ENCODE measurements around the gene TAOK1. TPM values are rescaled to one million over a fixed set of nuclear protein-coding genes. Genes with fewer than 3 reads are reported as not detected.

Gene TAOK1
- total RNA-seq, 2 donors from 2014 or later: 21.0 to 34.9 TPM

DNA sequence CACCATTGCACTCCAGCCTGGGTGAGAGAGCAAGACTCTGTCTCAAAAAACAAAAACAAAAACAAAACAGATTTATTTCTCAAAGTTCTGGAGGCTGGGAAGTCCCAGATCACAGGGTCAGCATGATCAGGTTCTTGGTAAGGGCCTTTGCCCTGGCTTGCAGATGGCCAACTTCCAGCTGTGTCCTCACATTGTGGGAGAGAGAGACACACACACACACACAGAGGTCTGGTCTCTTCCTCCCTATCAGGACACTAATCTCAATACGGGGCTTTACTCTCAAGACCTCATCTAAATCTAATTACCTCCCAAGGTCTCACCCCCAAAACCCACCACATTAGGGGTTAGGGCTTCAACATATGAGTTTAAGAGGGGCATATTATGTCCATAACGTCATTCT lies 26.4 kb upstream of the TAOK1 start:
- DNase-seq (no peak), ATAC-seq (no peak)
- no peaks in the 10 kb centered on the region for H3K36me3 ChIP-seq (replicated peaks in 1 of 2; ENCODE audit: insufficient read depth in 1 of 2, low read depth in 2 of 2)
- WGBS, 2 donors: 73 to 84% methylated on average over 2 of the region's 2 CpGs
- intact Hi-C loops (cut with DNase I): no loop called here
- no peak overlapping the region for H3K4me3 ChIP-seq
- no peak for TF ChIP-seq POLR2A (IDR thresholded peaks at IDR 0.05)
- TF ChIP-seq, protein P1, sequence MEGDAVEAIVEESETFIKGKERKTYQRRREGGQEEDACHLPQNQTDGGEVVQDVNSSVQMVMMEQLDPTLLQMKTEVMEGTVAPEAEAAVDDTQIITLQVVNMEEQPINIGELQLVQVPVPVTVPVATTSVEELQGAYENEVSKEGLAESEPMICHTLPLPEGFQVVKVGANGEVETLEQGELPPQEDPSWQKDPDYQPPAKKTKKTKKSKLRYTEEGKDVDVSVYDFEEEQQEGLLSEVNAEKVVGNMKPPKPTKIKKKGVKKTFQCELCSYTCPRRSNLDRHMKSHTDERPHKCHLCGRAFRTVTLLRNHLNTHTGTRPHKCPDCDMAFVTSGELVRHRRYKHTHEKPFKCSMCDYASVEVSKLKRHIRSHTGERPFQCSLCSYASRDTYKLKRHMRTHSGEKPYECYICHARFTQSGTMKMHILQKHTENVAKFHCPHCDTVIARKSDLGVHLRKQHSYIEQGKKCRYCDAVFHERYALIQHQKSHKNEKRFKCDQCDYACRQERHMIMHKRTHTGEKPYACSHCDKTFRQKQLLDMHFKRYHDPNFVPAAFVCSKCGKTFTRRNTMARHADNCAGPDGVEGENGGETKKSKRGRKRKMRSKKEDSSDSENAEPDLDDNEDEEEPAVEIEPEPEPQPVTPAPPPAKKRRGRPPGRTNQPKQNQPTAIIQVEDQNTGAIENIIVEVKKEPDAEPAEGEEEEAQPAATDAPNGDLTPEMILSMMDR (IDR thresholded peaks at IDR 0.05): no peak
- H3K27ac ChIP-seq: no peak overlapping the region
- no peaks in the 10 kb centered on the region for H3K27me3 ChIP-seq
- no peaks in the 10 kb centered on the region for H3K4me1 ChIP-seq
- H3K9me3 ChIP-seq: no peaks in the 10 kb centered on the region

DNA sequence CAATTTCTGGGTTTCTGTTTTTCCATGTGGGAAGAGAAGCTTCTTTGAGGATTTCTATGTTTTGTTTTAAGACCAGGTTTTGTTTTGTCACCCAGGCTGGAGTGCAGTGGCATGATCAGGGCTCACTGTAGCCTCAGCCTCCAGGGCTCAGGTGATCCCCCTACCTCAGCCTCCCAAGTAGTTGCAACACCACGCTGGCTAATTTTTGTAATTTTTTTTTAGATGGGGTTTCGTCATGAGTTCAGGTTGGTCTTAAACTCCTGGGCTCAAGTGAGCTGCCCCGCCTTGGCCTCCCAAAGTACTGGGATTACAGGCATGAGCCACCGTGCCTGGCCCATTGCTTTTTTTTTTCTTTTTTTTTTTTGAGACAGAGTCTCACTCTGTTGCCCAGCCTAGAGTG lies 25.5 kb upstream of the TAOK1 start:
- 78 to 86% methylated on average over 4 of the region's 4 CpGs for WGBS, 2 donors

GRCh38 chr17:29368161-29368560 lies 22.0 kb upstream of the TAOK1 start:
- H3K4me1 ChIP-seq: no peaks in the 10 kb centered on the region
- TF ChIP-seq, protein P1 (IDR thresholded peaks at IDR 0.05): no peak
- TF ChIP-seq POLR2A (IDR thresholded peaks at IDR 0.05): no peak
- no peak overlapping the region for H3K27ac ChIP-seq
- H3K9me3 ChIP-seq: no peaks in the 10 kb centered on the region
- H3K27me3 ChIP-seq: no peaks in the 10 kb centered on the region
- no peak for ATAC-seq
- intact Hi-C loops (cut with DNase I): no loop called here
- no peaks in the 10 kb centered on the region for H3K36me3 ChIP-seq (replicated peaks in 1 of 2; ENCODE audit: insufficient read depth in 1 of 2, low read depth in 2 of 2)
- no peak overlapping the region for H3K4me3 ChIP-seq
- DNase-seq: no peak

More for the DNA sequence above, 25.5 kb upstream of the TAOK1 start:
- H3K27me3 ChIP-seq: no peaks in the 10 kb centered on the region
- no peak overlapping the region for H3K4me3 ChIP-seq
- no peaks in the 10 kb centered on the region for H3K36me3 ChIP-seq (replicated peaks in 1 of 2; ENCODE audit: insufficient read depth in 1 of 2, low read depth in 2 of 2)
- no peak overlapping the region for H3K27ac ChIP-seq
- H3K4me1 ChIP-seq: no peaks in the 10 kb centered on the region
- H3K9me3 ChIP-seq: no peaks in the 10 kb centered on the region
- intact Hi-C loops (cut with DNase I): no loop called here
- no peak for ATAC-seq
- TF ChIP-seq POLR2A (IDR thresholded peaks at IDR 0.05): no peak
- TF ChIP-seq, protein P1 (IDR thresholded peaks at IDR 0.05): no peak
- DNase-seq: no peak

GRCh38 chr17:29368926-29369325 lies 21.2 kb upstream of the TAOK1 start:
- Histone ChIP-seq H3K9me3 (no peaks in the 10 kb centered on the region), H3K36me3 (replicated peaks in 1 of 2; ENCODE audit: insufficient read depth in 1 of 2, low read depth in 2 of 2) (no peaks in the 10 kb centered on the region), H3K4me3 (no peak overlapping the region), H3K4me1 (no peaks in the 10 kb centered on the region), H3K27me3 (no peaks in the 10 kb centered on the region), H3K27ac (no peak overlapping the region)
- ATAC-seq: no peak
- DNase-seq: no peak
- WGBS, 2 donors: 67 to 69% methylated on average over 4 of the region's 4 CpGs
- no peak for TF ChIP-seq POLR2A (IDR thresholded peaks at IDR 0.05)
- TF ChIP-seq, protein P1 (IDR thresholded peaks at IDR 0.05): no peak
- intact Hi-C loops (cut with DNase I): no loop called here
